HepG2 (cell line): ENCODE data around the gene SEMA3F. TPM values are rescaled to one million over a fixed set of nuclear protein-coding genes. Genes with fewer than 3 reads are reported as not detected.

ENCODE experiments used
- BCL6 ChIP-seq: IDR thresholded peaks from 2 replicates; pipeline ENCODE4 v1.6.1; 2016; ENCODE audit warnings: missing genetic modification reagents, missing compliant biosample characterization
- FOXO4 ChIP-seq: sonication (generic); formaldehyde crosslinking; conservative IDR thresholded peaks from 2 replicates; pipeline ENCODE4 v1.8.1; 2023; ENCODE audit warnings: missing genetic modification reagents
- HIVEP1 ChIP-seq: sonication (generic); formaldehyde crosslinking; IDR thresholded peaks from 2 replicates; pipeline ENCODE4 v1.4.0; 2020; ENCODE audit warnings: mild to moderate bottlenecking, missing genetic modification reagents
- HOXA3 ChIP-seq: sonication (generic); formaldehyde crosslinking; IDR thresholded peaks from 2 replicates; pipeline ENCODE4 v1.5.0; 2020; ENCODE audit warnings: missing genetic modification reagents
- NFKB2 ChIP-seq: sonication (generic); formaldehyde crosslinking; IDR thresholded peaks from 2 replicates; pipeline ENCODE4 v1.4.0; 2020; ENCODE audit warnings: missing genetic modification reagents, borderline replicate concordance
- PHF5A ChIP-seq: IDR thresholded peaks from one replicate; pipeline ENCODE4 v1.6.1; 2018; ENCODE audit warnings: low read depth, missing genetic modification reagents; ENCODE audit not compliant: unreplicated experiment
- POGZ ChIP-seq: sonication (generic); formaldehyde crosslinking; IDR thresholded peaks from 2 replicates; pipeline ENCODE4 v1.4.0; 2020; ENCODE audit warnings: mild to moderate bottlenecking, missing genetic modification reagents
- RELA ChIP-seq: sonication (generic); formaldehyde crosslinking; IDR thresholded peaks from 2 replicates; pipeline ENCODE4 v1.4.0; 2020; ENCODE audit warnings: missing genetic modification reagents
- ZFX ChIP-seq: sonication (generic); formaldehyde crosslinking; IDR thresholded peaks from 2 replicates; pipeline ENCODE4 v1.4.0; 2020; ENCODE audit warnings: mild to moderate bottlenecking, low read depth, missing genetic modification reagents, moderate library complexity
- ZNF230 ChIP-seq: sonication (generic); formaldehyde crosslinking; IDR thresholded peaks from 2 replicates; pipeline ENCODE4 v1.4.0; 2020; ENCODE audit warnings: mild to moderate bottlenecking, missing genetic modification reagents
- ZNF253 ChIP-seq: sonication (generic); formaldehyde crosslinking; IDR thresholded peaks from 2 replicates; pipeline ENCODE4 v1.8.0; 2022; ENCODE audit warnings: mild to moderate bottlenecking, missing genetic modification reagents, borderline replicate concordance
- ZNF501 ChIP-seq: sonication (generic); formaldehyde crosslinking; IDR thresholded peaks from 2 replicates; pipeline ENCODE4 v1.5.1; 2020; ENCODE audit warnings: mild to moderate bottlenecking, moderate library complexity, missing genetic modification reagents
- ZNF567 ChIP-seq: sonication (generic); formaldehyde crosslinking; IDR thresholded peaks from 2 replicates; pipeline ENCODE4 v1.8.1; 2023; ENCODE audit warnings: mild to moderate bottlenecking, missing genetic modification reagents, borderline replicate concordance
- ZNF687 ChIP-seq: sonication (generic); formaldehyde crosslinking; IDR thresholded peaks from 2 replicates; pipeline ENCODE4 v1.5.1; 2020; ENCODE audit warnings: mild to moderate bottlenecking, missing genetic modification reagents, moderate library complexity
- ZNF768 ChIP-seq: sonication (generic); formaldehyde crosslinking; IDR thresholded peaks from 2 replicates; pipeline ENCODE4 v1.4.0; 2020; ENCODE audit warnings: missing genetic modification reagents
- polyA plus RNA-seq, 8 experiments: library from polyadenylated mRNA; depleted of rRNA in 3 of 8; stranded (reverse) in 7 of 8; unstranded in 1 of 8; fragments of >200 nt; fragmentation: Illumina TruSeq in 4 of 8; extraction: Trizol in 4 of 8; gene quantifications; 2 replicates each; pipeline versions ENCODE4 v1.2.1 to v1.2.3, GENCODE V29; 2011 to 2016; ENCODE audit warnings: low read depth in 4 of 8, missing spikeins in 1 of 8, mixed read lengths in 1 of 8; ENCODE audit not compliant: insufficient read depth in 1 of 8
- total RNA-seq, 5 experiments: library from RNA; depleted of rRNA; stranded (reverse); fragments of >200 nt; fragmentation: Illumina TruSeq; extraction: Trizol; gene quantifications; 2 replicates each; pipeline ENCODE4 v1.2.3, GENCODE V29; 2016; ENCODE audit warnings: low read depth in 1 of 5
- TF ChIP-seq, protein P1 (sequence below): sonication (generic); formaldehyde crosslinking; IDR thresholded peaks from 2 replicates; pipeline ENCODE4 v1.4.0; 2020; ENCODE audit warnings: low read depth, mild to moderate bottlenecking, missing genetic modification reagents
- TF ChIP-seq, protein P2 (sequence below): IDR thresholded peaks from 2 replicates; pipeline ENCODE4 v1.6.1; 2016; ENCODE audit warnings: control low read depth
- TF ChIP-seq, protein P3 (sequence below): sonication (generic); formaldehyde crosslinking; IDR thresholded peaks from 2 replicates; pipeline ENCODE4 v1.8.1; 2023; ENCODE audit warnings: mild to moderate bottlenecking, moderate library complexity, missing genetic modification reagents
- TF ChIP-seq, protein P4 (sequence below): sonication (generic); formaldehyde crosslinking; IDR thresholded peaks from 2 replicates; pipeline ENCODE4 v1.5.0; 2020; ENCODE audit warnings: mild to moderate bottlenecking, missing genetic modification reagents, moderate library complexity

Gene SEMA3F
- total and polyA plus RNA-seq, 2 of the 13 experiments (the other 11 are each of a cell fraction or from before 2014, with no cell fraction given) = 7.6 to 17.2 TPM

DNA sequence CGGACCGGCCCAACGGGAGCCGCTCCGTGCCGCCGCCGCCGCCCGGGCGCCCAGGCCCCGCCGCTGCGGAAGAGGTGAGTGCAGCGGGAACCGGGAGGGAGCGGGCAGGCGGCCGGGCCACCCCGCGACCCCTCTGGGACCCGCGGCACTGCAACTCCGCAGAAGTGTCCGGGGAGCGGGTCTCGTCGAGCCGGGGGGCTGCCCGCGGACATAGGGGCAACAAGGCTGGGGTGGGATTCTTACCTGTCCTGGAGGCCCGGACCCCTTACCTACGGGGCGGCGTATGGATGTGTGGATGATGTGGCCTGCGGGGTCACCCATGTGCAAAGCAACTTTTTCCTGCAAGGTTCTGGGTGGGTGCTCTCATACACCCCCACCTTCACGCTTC lies 361 bp downstream of the SEMA3F start (continued):
- TF ChIP-seq ZNF768 (CRISPR knock-in tag) = peak; percentile 15; the same call in 1 of the 2 replicates
- TF ChIP-seq, protein P1, sequence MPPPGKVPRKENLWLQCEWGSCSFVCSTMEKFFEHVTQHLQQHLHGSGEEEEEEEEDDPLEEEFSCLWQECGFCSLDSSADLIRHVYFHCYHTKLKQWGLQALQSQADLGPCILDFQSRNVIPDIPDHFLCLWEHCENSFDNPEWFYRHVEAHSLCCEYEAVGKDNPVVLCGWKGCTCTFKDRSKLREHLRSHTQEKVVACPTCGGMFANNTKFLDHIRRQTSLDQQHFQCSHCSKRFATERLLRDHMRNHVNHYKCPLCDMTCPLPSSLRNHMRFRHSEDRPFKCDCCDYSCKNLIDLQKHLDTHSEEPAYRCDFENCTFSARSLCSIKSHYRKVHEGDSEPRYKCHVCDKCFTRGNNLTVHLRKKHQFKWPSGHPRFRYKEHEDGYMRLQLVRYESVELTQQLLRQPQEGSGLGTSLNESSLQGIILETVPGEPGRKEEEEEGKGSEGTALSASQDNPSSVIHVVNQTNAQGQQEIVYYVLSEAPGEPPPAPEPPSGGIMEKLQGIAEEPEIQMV (CRISPR knock-in tag) = no peak
- TF ChIP-seq, protein P2, sequence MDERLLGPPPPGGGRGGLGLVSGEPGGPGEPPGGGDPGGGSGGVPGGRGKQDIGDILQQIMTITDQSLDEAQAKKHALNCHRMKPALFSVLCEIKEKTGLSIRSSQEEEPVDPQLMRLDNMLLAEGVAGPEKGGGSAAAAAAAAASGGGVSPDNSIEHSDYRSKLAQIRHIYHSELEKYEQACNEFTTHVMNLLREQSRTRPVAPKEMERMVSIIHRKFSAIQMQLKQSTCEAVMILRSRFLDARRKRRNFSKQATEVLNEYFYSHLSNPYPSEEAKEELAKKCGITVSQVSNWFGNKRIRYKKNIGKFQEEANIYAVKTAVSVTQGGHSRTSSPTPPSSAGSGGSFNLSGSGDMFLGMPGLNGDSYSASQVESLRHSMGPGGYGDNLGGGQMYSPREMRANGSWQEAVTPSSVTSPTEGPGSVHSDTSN (CRISPR knock-in tag) = no peak
- no peak for TF ChIP-seq HIVEP1 (CRISPR knock-in tag)
- no peak for TF ChIP-seq ZNF253 (CRISPR knock-in tag)
- TF ChIP-seq BCL6 (CRISPR knock-in tag) = no peak
- no peak for TF ChIP-seq ZFX (CRISPR knock-in tag)
- no peak for TF ChIP-seq NFKB2 (CRISPR knock-in tag)
- no peak for TF ChIP-seq ZNF567 (CRISPR knock-in tag)
- no peak for TF ChIP-seq FOXO4 (CRISPR knock-in tag)
- TF ChIP-seq POGZ (CRISPR knock-in tag) = no peak
- no peak for TF ChIP-seq HOXA3 (CRISPR knock-in tag)
- no peak for TF ChIP-seq RELA
- peak; percentile 38 for TF ChIP-seq ZNF687 (CRISPR knock-in tag)
- TF ChIP-seq, protein P3, sequence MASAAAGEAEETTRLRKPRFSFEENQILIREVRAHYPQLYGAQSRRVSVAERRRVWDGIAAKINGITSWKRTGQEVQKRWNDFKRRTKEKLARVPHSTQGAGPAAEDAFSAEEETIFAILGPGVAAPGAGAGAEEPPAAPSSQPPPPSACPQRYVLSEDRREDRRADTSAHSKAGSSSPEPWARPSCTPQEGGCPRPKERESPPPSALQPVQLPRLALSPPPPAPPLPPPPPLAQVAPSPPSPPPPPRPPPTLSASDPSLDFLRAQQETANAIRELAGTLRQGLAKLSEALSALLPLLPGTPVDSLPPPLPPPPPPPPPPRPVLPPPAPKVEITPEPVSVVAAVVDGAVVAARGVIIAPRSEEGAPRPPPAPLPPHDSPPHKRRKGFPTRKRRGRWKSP (CRISPR knock-in tag) = peak; percentile 40; the same call in 1 of the 2 replicates
- TF ChIP-seq ZNF501 (CRISPR knock-in tag) = peak; percentile 31; the same call in 1 of the 2 replicates
- no peak for TF ChIP-seq PHF5A (CRISPR knock-in tag)
- TF ChIP-seq, protein P4, sequence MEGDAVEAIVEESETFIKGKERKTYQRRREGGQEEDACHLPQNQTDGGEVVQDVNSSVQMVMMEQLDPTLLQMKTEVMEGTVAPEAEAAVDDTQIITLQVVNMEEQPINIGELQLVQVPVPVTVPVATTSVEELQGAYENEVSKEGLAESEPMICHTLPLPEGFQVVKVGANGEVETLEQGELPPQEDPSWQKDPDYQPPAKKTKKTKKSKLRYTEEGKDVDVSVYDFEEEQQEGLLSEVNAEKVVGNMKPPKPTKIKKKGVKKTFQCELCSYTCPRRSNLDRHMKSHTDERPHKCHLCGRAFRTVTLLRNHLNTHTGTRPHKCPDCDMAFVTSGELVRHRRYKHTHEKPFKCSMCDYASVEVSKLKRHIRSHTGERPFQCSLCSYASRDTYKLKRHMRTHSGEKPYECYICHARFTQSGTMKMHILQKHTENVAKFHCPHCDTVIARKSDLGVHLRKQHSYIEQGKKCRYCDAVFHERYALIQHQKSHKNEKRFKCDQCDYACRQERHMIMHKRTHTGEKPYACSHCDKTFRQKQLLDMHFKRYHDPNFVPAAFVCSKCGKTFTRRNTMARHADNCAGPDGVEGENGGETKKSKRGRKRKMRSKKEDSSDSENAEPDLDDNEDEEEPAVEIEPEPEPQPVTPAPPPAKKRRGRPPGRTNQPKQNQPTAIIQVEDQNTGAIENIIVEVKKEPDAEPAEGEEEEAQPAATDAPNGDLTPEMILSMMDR = 0 out of 2 replicates have a peak, but pooled peaks have one; percentile 17
- no peak for TF ChIP-seq ZNF230 (CRISPR knock-in tag)
